Nephron progenitor cell (in vitro differentiated cells): ENCODE data around the gene TAF6.
A peak's percentile ranks its signal among the peaks of the same experiment; 100 is the strongest.

Source experiments
- DNase-seq: peaks from one replicate; pipeline ENCODE4 v3.0.0; 2021
- H3K27ac Mint-ChIP-seq: 2 replicates; pipeline ENCODE4 v1.8.0; 2021; ENCODE audit warnings: mild to moderate bottlenecking, moderate library complexity, mixed read lengths
- H3K27me3 Mint-ChIP-seq: 2 replicates; pipeline ENCODE4 v1.8.0; 2021; ENCODE audit warnings: mild to moderate bottlenecking, low read depth, mixed read lengths; ENCODE audit not compliant: poor library complexity
- H3K36me3 Mint-ChIP-seq: 2 replicates; pipeline ENCODE4 v1.8.0; 2021; ENCODE audit warnings: low read depth, mixed read lengths
- H3K4me1 Mint-ChIP-seq: 2 replicates; pipeline ENCODE4 v1.8.0; 2021; ENCODE audit warnings: mixed read lengths
- H3K4me3 Mint-ChIP-seq: 2 replicates; pipeline ENCODE4 v1.8.0; 2021; ENCODE audit warnings: mild to moderate bottlenecking, moderate library complexity, mixed read lengths
- H3K9me3 Mint-ChIP-seq: 2 replicates; pipeline ENCODE4 v1.8.0; 2021; ENCODE audit warnings: mild to moderate bottlenecking, moderate library complexity, mixed read lengths
- CTCF ChIP-seq: fragments of 200-600 bp; sonication (generic); IDR thresholded peaks from 2 replicates; pipeline ENCODE4 v1.5.0; 2021; ENCODE audit warnings: antibody characterized with exemption

The TAF6 gene

GRCh38 chr7:100102950-100103840 lies 16.0 kb downstream of the TAF6 start:
- Mint-ChIP-seq H3K4me1 (peaks cover 47% of the 10 kb centered on the region), H3K9me3 (no peaks in the 10 kb centered on the region), H3K36me3 (peaks cover 40% of the 10 kb centered on the region), H3K27ac (peak overlapping the region; percentile 100), H3K27me3 (peaks cover 13% of the 10 kb centered on the region), H3K4me3 (peak overlapping the region; percentile 97)
- no peak for DNase-seq
- no peak for TF ChIP-seq CTCF

DNA sequence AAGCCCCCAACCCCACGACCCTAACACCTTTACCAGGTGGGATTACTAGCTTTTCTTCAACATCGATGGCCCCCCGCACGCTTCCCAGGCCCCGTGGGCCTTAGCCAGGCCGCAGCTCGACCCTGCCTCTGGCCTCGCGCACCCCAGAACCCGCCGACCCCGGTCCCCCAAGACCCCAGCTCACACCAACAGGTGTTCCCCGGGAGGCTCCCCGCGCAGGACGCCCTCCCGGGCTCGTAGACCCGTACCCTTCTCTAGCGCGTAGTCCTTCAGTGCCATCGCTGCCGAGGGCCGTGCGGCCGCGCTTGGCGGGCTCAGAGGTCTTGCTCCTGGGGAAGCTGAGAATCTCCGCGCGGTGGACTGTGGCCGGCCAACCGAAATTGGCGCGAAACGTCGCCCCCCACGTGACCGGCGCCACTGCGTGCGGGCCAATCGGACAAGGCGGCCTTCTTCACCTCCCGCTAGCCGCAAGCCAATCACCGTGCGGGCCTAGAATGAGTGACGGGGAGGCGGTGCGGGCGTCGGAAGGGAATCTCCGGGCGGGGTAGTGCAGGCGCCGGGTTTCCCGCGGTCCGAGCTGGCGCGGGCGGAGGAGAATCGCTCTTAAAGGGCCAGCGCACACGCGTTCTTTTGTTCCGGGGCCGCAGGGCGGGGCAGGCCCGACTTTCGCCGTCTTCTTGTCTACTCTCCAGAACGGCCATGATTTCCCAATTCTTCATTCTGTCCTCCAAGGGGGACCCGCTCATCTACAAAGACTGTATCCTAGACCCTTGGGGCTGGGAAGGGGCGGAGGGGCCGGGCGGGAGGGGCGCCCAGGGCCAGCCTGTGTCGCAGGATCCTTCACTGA lies 17.9 kb downstream of the TAF6 start, which contains the start of the genes AP4M1 and MCM7:
AP4M1 (plus strand) TSS at position 628 of the 847 bp plus-strand sequence; CDS start at position 700, 72 bp downstream.
MCM7 (minus strand) TSS at position 382 of the 847 bp plus-strand sequence; CDS start at position 279, 103 bp downstream.
- H3K9me3 Mint-ChIP-seq: no peaks in the 10 kb centered on the region
- H3K27ac Mint-ChIP-seq: peak within 1 kb of the TSS; percentile 100

GRCh38 chr7:100100420-100101015 lies 18.6 kb downstream of the TAF6 start:
- H3K4me1 Mint-ChIP-seq: peaks cover 65% of the 10 kb centered on the region
- H3K27me3 Mint-ChIP-seq: peaks cover 13% of the 10 kb centered on the region
- peaks cover 64% of the 10 kb centered on the region for H3K36me3 Mint-ChIP-seq
- peak; percentile 96 for DNase-seq
- H3K9me3 Mint-ChIP-seq: no peaks in the 10 kb centered on the region
- TF ChIP-seq CTCF: no peak
- peak overlapping the region; percentile 100 for H3K27ac Mint-ChIP-seq
- peak overlapping the region; percentile 97 for H3K4me3 Mint-ChIP-seq

More for the DNA sequence above, 17.9 kb downstream of the TAF6 start, which contains the start of the genes AP4M1 and MCM7:
- Mint-ChIP-seq H3K27me3 (peaks cover 13% of the 10 kb centered on the region), H3K4me3 (peak within 1 kb of the TSS; percentile 97), H3K36me3 (peaks cover 57% of the 10 kb centered on the region), H3K4me1 (peaks cover 58% of the 10 kb centered on the region)
- no peak for TF ChIP-seq CTCF
- peak; percentile 98 for DNase-seq

DNA sequence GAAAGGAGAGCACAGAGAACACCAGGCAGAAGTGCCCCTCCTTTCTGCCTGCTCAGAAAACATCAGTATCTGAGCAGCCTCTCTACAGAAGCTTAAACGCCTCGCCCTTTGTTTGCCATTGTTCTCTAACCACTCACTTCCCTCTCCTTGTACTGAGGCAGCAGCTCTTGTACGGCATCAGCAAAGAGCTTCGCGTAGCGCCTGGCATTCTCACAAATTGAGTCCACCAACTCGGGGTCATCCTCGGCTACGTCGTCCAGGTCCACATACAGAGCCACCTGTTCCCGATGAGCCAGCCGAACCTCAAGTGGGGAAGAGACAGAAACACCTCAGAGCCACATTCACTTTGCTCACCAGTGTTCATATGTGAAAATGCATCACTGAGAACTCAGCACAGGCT lies 19.7 kb downstream of the TAF6 start:
- TF ChIP-seq CTCF: no peak
- no peaks in the 10 kb centered on the region for H3K9me3 Mint-ChIP-seq
- H3K27ac Mint-ChIP-seq: peak overlapping the region; percentile 98
- H3K36me3 Mint-ChIP-seq: peaks cover 65% of the 10 kb centered on the region
- H3K4me3 Mint-ChIP-seq: peak overlapping the region; percentile 97
- peaks cover 66% of the 10 kb centered on the region for H3K4me1 Mint-ChIP-seq
- peaks cover 10% of the 10 kb centered on the region for H3K27me3 Mint-ChIP-seq
- no peak for DNase-seq

DNA sequence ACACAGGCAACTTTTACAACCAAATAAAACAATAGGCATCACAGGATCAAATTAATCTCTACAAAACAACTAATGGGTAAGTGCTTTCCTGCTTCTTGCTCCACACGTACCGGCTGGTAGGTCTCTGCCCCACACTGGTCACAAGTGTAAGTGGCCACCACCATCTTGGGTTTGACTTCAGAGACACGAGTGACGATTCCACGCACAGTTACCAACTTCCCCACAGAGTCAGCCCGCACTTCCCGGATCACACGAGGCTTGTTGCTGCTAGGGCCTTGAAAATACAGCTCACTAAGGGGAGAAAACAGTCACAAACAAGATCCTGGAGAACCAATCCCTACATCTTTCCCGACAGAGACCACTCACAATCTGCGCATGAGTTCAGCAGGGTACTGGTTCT lies 20.2 kb downstream of the TAF6 start:
- Mint-ChIP-seq H3K4me3 (peak overlapping the region; percentile 97), H3K9me3 (no peaks in the 10 kb centered on the region), H3K27ac (peak overlapping the region; percentile 98), H3K27me3 (peaks cover 10% of the 10 kb centered on the region), H3K4me1 (peaks cover 64% of the 10 kb centered on the region), H3K36me3 (peaks cover 68% of the 10 kb centered on the region)
- DNase-seq: no peak
- no peak for TF ChIP-seq CTCF
